OCI-LY1 (cell line): ENCODE measurements around the gene GTF2E1.

Experiments
- H2AFZ ChIP-seq: fragments of 200-600 bp; sonication (generic), shearing (Covaris generic); 2 replicates; pipeline ENCODE4 v1.6.0; 2014; ENCODE audit warnings: antibody characterized with exemption, mild to moderate bottlenecking, low read length
- H3F3A ChIP-seq: fragments of 200-600 bp; sonication (generic), shearing (Covaris generic); 2 replicates; pipeline ENCODE4 v1.6.0; 2014; ENCODE audit warnings: mild to moderate bottlenecking, antibody characterized with exemption, low read length, moderate library complexity; ENCODE audit not compliant: insufficient read depth
- H3K27ac ChIP-seq: fragments of 200-600 bp; sonication (generic); 2 replicates; pipeline ENCODE4 v1.5.1; 2014; ENCODE audit warnings: low read length, mixed run types, mild to moderate bottlenecking, low read depth; ENCODE audit not compliant: poor library complexity, severe bottlenecking
- H3K27me3 ChIP-seq: fragments of 200-600 bp; sonication (generic); 2 replicates; pipeline ENCODE4 v1.6.0; 2014; ENCODE audit warnings: antibody characterized with exemption, mild to moderate bottlenecking, low read length, moderate library complexity; ENCODE audit not compliant: insufficient read depth
- H3K36me3 ChIP-seq: fragments of 200-600 bp; sonication (generic); 2 replicates; pipeline ENCODE4 v1.6.1; 2014; ENCODE audit warnings: mild to moderate bottlenecking, antibody characterized with exemption, low read length, moderate library complexity, mixed read lengths; ENCODE audit not compliant: insufficient read depth
- H3K4me1 ChIP-seq: fragments of 200-600 bp; sonication (generic); 2 replicates; pipeline ENCODE4 v1.5.1; 2014; ENCODE audit warnings: mild to moderate bottlenecking, low read length, moderate library complexity; ENCODE audit not compliant: insufficient read depth, severe bottlenecking
- H3K4me2 ChIP-seq: fragments of 200-600 bp; sonication (generic), shearing (Covaris generic); 2 replicates; pipeline ENCODE4 v1.6.1; 2014; ENCODE audit warnings: low read length
- H3K4me3 ChIP-seq: fragments of 200-600 bp; sonication (generic); 2 replicates; pipeline ENCODE4 v1.5.1; 2014; ENCODE audit warnings: low read length, low read depth, mild to moderate bottlenecking, mixed read lengths; ENCODE audit not compliant: poor library complexity, severe bottlenecking
- H3K79me2 ChIP-seq: fragments of 200-600 bp; shearing (Covaris generic); 2 replicates; pipeline ENCODE4 v1.6.1; 2016; ENCODE audit warnings: mixed run types, low read length, mixed read lengths; ENCODE audit not compliant: insufficient read depth
- H3K9ac ChIP-seq: fragments of 200-600 bp; sonication (generic), shearing (Covaris generic); 2 replicates; pipeline ENCODE4 v1.6.1; 2014; ENCODE audit warnings: mild to moderate bottlenecking, low read length, mixed read lengths
- H3K9me2 ChIP-seq: fragments of 200-600 bp; sonication (generic), shearing (Covaris generic); 2 replicates; pipeline ENCODE4 v1.6.1; 2014; ENCODE audit warnings: low read depth, mild to moderate bottlenecking, low read length, mixed read lengths
- H3K9me3 ChIP-seq: fragments of 200-600 bp; shearing (Covaris generic); 2 replicates; pipeline ENCODE4 v1.6.1; 2014; ENCODE audit warnings: low read length, mixed read lengths
- H4K20me1 ChIP-seq: fragments of 200-600 bp; sonication (generic), shearing (Covaris generic); 2 replicates; pipeline ENCODE4 v1.6.0; 2016; ENCODE audit warnings: mild to moderate bottlenecking, low read length; ENCODE audit not compliant: insufficient read depth
- EZH2 ChIP-seq: fragments of 200-600 bp; sonication (generic), shearing (Covaris generic); IDR thresholded peaks from 2 replicates; pipeline ENCODE4 v1.8.0; 2017; ENCODE audit warnings: borderline replicate concordance, mixed run types, mild to moderate bottlenecking, antibody characterized with exemption, low read length, moderate library complexity, mixed read lengths
- TF ChIP-seq, protein P1 (sequence below): fragments of 200-600 bp; sonication (generic), shearing (Covaris generic); IDR thresholded peaks from 2 replicates; pipeline ENCODE4 v1.5.1; 2017; ENCODE audit warnings: mild to moderate bottlenecking, antibody characterized with exemption, low read length, moderate library complexity, mixed read lengths

The GTF2E1 gene

DNA sequence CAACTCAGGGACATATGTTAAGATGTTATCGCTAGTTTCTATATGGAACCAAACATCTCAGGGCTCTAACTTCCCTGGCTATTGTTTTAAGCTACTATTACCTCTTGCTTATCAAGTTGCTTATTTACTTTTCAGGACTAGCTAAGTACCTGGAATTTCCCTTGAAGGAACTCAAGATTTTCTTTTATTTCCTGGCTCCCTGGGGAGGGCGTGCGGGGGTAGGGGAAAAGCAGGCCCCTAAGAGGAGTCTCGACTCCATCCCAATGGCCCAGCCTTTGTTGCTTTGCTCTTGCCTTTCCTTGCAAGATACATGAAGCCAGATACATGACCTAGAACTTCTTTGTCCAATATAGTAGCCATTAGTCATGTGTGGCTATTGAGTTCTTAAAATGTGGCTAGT is 88.5 kb downstream of the GTF2E1 start:
- Histone ChIP-seq H3K27ac (no peak overlapping the region), H3K27me3 (no peaks in the 10 kb centered on the region), H2AFZ (no peak overlapping the region), H3K9me2 (no peaks in the 10 kb centered on the region), H3K4me2 (no peak overlapping the region), H3K9ac (no peak overlapping the region), H3K9me3 (no peaks in the 10 kb centered on the region), H3K36me3 (no peaks in the 10 kb centered on the region), H4K20me1 (no peaks in the 10 kb centered on the region), H3F3A (no peaks in the 10 kb centered on the region), H3K4me1 (no peaks in the 10 kb centered on the region), H3K79me2 (no peaks in the 10 kb centered on the region), H3K4me3 (no peak overlapping the region)
- TF ChIP-seq EZH2, result no peak
- TF ChIP-seq, protein P1, sequence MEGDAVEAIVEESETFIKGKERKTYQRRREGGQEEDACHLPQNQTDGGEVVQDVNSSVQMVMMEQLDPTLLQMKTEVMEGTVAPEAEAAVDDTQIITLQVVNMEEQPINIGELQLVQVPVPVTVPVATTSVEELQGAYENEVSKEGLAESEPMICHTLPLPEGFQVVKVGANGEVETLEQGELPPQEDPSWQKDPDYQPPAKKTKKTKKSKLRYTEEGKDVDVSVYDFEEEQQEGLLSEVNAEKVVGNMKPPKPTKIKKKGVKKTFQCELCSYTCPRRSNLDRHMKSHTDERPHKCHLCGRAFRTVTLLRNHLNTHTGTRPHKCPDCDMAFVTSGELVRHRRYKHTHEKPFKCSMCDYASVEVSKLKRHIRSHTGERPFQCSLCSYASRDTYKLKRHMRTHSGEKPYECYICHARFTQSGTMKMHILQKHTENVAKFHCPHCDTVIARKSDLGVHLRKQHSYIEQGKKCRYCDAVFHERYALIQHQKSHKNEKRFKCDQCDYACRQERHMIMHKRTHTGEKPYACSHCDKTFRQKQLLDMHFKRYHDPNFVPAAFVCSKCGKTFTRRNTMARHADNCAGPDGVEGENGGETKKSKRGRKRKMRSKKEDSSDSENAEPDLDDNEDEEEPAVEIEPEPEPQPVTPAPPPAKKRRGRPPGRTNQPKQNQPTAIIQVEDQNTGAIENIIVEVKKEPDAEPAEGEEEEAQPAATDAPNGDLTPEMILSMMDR, result no peak
